Chondrocyte (in vitro differentiated cells): ENCODE measurements around the gene KIAA0513. TPM values are rescaled to one million over a fixed set of nuclear protein-coding genes. Genes with fewer than 3 reads are reported as not detected.

Source experiments
- DNase-seq: peaks from one replicate; pipeline ENCODE4 v3.0.0; 2021; ENCODE audit warnings: mixed read lengths, low spot score
- H3K27ac Mint-ChIP-seq: one replicate; pipeline ENCODE4 v1.8.0; 2021; ENCODE audit warnings: mild to moderate bottlenecking, moderate library complexity, mixed read lengths; ENCODE audit not compliant: unreplicated experiment
- H3K27me3 Mint-ChIP-seq: 2 replicates; pipeline ENCODE4 v1.8.0; 2021; ENCODE audit warnings: low read depth, mixed read lengths
- H3K36me3 Mint-ChIP-seq: 2 replicates; pipeline ENCODE4 v1.8.0; 2021; ENCODE audit warnings: low read depth, mixed read lengths
- H3K4me1 Mint-ChIP-seq: 2 replicates; pipeline ENCODE4 v1.8.0; 2021; ENCODE audit warnings: low read depth, mild to moderate bottlenecking, mixed read lengths
- H3K4me3 Mint-ChIP-seq: one replicate; pipeline ENCODE4 v1.8.0; 2021; ENCODE audit warnings: mild to moderate bottlenecking, moderate library complexity, mixed read lengths; ENCODE audit not compliant: unreplicated experiment
- H3K9me3 Mint-ChIP-seq: 2 replicates; pipeline ENCODE4 v1.8.0; 2021; ENCODE audit warnings: low read depth, mixed read lengths
- total RNA-seq: library from RNA; stranded (reverse); gene quantifications from 3 replicates; pipeline ENCODE4 v1.2.1, GENCODE V29; 2021
- TF ChIP-seq, protein P1 (sequence below): fragments of 200-600 bp; sonication (generic); IDR thresholded peaks from 2 replicates; pipeline ENCODE4 v1.5.0; 2021; ENCODE audit warnings: antibody characterized with exemption, mild to moderate bottlenecking, moderate library complexity

Gene KIAA0513
- total RNA-seq, 1 donor from 2014 or later = 11.6 TPM

DNA sequence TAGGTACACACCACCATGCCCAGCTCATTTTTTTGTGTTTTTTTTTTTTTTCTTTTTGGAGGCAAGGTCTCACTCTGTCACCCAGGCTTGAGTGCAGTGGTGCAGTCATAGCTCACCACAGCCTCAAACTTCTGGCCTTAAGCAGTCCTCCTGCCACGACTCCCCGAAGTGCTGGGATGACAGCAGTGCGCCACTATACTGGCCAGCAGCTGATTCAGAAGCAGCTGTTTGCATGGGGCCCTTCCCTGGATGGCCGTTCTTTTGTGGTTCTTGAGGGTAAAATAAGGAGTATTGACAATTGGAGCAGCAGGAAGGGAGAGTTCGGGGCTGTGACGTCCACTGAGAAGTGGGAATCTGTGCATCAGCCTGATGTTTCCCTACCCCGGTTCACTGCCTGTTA lies 41.6 kb downstream of the KIAA0513 start:
- TF ChIP-seq, protein P1, sequence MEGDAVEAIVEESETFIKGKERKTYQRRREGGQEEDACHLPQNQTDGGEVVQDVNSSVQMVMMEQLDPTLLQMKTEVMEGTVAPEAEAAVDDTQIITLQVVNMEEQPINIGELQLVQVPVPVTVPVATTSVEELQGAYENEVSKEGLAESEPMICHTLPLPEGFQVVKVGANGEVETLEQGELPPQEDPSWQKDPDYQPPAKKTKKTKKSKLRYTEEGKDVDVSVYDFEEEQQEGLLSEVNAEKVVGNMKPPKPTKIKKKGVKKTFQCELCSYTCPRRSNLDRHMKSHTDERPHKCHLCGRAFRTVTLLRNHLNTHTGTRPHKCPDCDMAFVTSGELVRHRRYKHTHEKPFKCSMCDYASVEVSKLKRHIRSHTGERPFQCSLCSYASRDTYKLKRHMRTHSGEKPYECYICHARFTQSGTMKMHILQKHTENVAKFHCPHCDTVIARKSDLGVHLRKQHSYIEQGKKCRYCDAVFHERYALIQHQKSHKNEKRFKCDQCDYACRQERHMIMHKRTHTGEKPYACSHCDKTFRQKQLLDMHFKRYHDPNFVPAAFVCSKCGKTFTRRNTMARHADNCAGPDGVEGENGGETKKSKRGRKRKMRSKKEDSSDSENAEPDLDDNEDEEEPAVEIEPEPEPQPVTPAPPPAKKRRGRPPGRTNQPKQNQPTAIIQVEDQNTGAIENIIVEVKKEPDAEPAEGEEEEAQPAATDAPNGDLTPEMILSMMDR = no peak
- H3K27me3 Mint-ChIP-seq = no peaks in the 10 kb centered on the region
- no peak overlapping the region for H3K4me3 Mint-ChIP-seq
- no peak for DNase-seq
- peaks cover 16% of the 10 kb centered on the region for H3K36me3 Mint-ChIP-seq
- peaks cover 3% of the 10 kb centered on the region for H3K4me1 Mint-ChIP-seq
- no peaks in the 10 kb centered on the region for H3K9me3 Mint-ChIP-seq
- H3K27ac Mint-ChIP-seq = no peak overlapping the region

DNA sequence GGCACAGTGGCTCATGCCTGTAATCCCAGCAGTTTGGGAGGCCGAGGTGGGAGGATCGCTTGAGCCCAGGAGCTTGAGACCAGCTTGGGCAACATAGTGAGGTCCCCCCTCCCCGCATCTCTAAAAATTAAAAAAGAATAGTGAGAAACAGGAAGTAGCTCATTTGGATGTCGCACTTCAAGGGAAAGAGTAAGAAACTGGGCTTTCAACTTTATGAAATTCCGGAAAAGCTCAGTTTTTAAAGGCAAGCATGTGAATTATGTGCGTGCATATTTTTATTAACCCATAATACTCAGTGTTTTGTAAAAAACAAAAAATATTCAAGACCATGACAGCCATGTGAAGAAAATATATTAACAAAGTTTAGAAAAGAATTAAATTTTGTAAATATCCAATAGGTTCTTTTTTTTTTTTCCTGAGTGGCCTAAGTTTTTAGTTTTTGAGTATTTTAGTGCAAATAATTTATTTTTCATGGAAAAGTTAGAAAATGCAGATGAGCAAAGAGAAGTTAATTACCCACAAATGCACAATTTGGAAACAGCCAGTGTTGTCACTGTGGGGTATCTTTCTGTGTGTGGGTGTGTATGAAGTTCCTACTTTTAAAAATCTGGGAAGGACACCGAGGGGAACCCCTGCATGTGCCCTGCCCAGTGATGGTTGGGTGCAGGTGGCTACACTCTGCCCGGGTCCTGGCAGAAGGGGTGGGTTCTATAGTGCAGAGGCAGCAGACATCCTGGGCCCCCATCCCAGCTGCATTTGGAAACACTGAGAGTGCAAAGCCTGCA lies 44.7 kb downstream of the KIAA0513 start:
- Mint-ChIP-seq H3K4me3 (no peak overlapping the region), H3K4me1 (no peaks in the 10 kb centered on the region), H3K27me3 (no peaks in the 10 kb centered on the region), H3K27ac (no peak overlapping the region), H3K9me3 (no peaks in the 10 kb centered on the region), H3K36me3 (peaks cover 16% of the 10 kb centered on the region)
- no peak for DNase-seq
- TF ChIP-seq, protein P1 = no peak

DNA sequence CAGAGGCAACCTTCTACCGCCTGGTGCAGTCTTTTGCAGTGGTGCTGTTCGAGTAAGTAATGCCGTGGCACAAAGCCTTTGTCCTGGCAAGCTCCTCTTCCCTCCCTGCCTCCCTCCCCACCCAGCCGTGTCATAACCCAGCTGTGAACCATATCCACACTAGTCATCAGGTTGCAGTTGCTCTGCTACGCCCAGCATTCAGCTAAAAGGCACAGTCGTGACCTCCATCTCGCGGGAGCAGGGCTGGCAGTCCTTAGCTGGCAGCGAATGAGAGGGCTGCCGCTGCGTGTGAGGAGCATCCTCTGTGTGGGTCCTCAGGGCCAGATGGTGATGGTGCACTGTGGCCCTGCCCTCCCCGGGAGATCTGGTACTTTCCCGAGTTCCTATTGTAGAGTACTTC lies 45.4 kb downstream of the KIAA0513 start:
- TF ChIP-seq, protein P1 = no peak
- H3K27ac Mint-ChIP-seq = no peak overlapping the region
- H3K9me3 Mint-ChIP-seq = no peaks in the 10 kb centered on the region
- no peaks in the 10 kb centered on the region for H3K27me3 Mint-ChIP-seq
- no peak for DNase-seq
- H3K4me1 Mint-ChIP-seq = no peaks in the 10 kb centered on the region
- no peak overlapping the region for H3K4me3 Mint-ChIP-seq
- peaks cover 17% of the 10 kb centered on the region for H3K36me3 Mint-ChIP-seq

DNA sequence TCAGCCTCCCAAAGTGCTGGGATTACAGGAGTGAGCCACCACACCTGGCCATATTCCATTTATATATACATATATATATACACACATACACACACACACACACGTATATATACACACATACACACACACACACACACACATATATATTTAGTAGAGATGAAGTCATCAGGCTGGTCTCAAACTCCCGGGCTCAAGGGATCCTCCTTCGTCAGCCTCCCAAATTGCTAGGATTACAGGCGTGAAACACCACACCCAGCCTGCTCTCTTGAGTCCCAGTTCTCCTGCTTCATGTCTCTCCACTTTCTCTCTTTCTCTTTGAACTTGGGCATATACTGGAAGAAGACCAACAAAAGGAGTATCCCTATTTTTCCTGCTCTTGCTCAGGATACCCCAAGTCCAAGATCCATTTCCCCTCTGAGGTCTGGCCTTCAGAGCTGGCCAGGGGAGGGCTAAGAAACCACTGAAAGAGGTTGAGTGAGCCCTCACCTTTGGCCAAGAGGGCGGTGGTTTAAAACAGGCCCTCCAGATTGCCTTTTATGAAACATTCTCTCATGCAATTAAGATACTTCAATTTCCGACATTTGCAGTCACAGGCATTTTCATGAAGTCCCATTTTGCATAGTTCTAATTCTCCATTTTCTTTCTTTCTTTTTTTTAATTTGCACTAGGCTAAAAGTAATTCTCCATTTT lies 46.8 kb downstream of the KIAA0513 start:
- no peaks in the 10 kb centered on the region for H3K27me3 Mint-ChIP-seq
- no peak overlapping the region for H3K4me3 Mint-ChIP-seq
- peaks cover 24% of the 10 kb centered on the region for H3K36me3 Mint-ChIP-seq
- DNase-seq = no peak
- no peak overlapping the region for H3K27ac Mint-ChIP-seq
- TF ChIP-seq, protein P1 = no peak
- no peaks in the 10 kb centered on the region for H3K9me3 Mint-ChIP-seq
- no peaks in the 10 kb centered on the region for H3K4me1 Mint-ChIP-seq

DNA sequence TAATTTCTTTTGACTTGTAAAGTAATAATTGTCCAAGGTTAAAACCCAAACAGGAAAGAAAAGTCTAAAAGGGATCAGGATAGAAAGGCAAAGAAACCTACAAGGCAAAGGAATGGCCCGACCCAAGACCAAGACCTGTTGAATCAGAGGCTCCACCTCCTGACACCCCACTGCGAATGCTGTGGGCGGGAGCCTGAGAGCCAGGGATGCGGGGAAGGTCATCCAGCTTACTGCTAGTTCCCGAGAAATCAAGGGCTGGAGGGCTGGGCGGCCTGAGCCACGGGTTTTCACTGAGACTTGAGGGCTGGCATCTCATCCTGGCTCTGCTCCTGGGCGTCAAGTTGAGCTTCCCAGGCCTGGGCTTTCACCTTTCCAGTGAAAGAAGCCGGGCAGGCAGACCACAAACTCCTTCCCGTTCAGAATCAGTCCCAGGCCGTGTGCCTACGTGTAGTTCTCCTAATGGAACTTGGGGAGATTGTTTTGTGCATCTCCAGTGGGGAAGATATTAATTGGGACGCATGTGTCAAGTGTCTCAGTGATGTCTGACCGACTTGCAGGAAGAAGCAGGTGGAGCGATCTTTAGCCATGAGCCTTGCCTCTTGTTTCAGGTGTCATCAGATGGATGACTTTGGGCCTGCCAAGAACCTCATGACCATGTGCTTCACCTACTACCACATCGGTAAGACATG lies 47.8 kb downstream of the KIAA0513 start:
- no peaks in the 10 kb centered on the region for H3K27me3 Mint-ChIP-seq
- H3K36me3 Mint-ChIP-seq = peaks cover 24% of the 10 kb centered on the region
- H3K4me3 Mint-ChIP-seq = no peak overlapping the region
- H3K4me1 Mint-ChIP-seq = no peaks in the 10 kb centered on the region
- no peaks in the 10 kb centered on the region for H3K9me3 Mint-ChIP-seq
- TF ChIP-seq, protein P1 = no peak
- no peak for DNase-seq
- H3K27ac Mint-ChIP-seq = no peak overlapping the region
